ENCODE measurements around the gene BBX. TPM values are rescaled to one million over a fixed set of nuclear protein-coding genes. Genes with fewer than 3 reads are reported as not detected.
A peak's percentile ranks its signal among the peaks of the same experiment; 100 is the strongest.

Gene BBX
- total RNA-seq, 1 experiment from 2014 or later, result 73.2 TPM

DNA sequence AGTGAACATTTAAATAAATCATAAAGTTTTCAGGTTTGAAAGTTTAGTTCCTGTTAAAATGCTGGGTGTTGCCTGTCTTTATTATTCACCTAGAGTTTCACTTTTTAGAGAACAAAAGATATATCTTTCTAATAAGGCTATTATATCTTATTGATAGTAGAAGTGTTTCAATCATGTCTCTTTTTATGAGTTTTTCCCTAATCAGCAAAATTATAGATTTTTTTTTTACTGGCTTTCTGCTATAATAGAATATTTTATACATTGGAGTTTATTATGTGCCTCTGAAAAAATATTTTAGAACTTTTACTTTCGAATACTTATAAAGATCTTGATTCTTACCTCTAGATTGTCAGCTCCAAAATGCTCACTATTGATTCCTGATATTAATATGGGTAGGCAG, 131.5 kb downstream of the BBX start:
- no peaks in the 10 kb centered on the region for H3K27me3 Mint-ChIP-seq (ENCODE audit: insufficient read depth, unreplicated experiment)
- ChIA-PET POLR2A (interaction anchor here (0.6 kb wide), 1 partner anchor 347 kb away, joined by 3 read pairs; no protein-coding TSS in a partner anchor), CTCF (interaction anchor here (0.7 to 1.0 kb wide), 2 partner anchors 53 to 87 kb away, joined by 3 to 4 read pairs; no protein-coding TSS in a partner anchor)
- peaks cover 29% of the 10 kb centered on the region for H3K4me1 Mint-ChIP-seq (ENCODE audit: insufficient read depth, unreplicated experiment)
- peaks cover 5% of the 10 kb centered on the region for H3K36me3 Mint-ChIP-seq (ENCODE audit: insufficient read depth, unreplicated experiment)
- no peak for TF ChIP-seq CTCF (IDR thresholded peaks at IDR 0.05; ENCODE audit: unreplicated experiment)
- H3K27ac Mint-ChIP-seq (ENCODE audit: low read depth, unreplicated experiment), result no peak overlapping the region
- H3K9me3 Mint-ChIP-seq (ENCODE audit: unreplicated experiment), result no peaks in the 10 kb centered on the region
- H3K4me3 Mint-ChIP-seq (ENCODE audit: unreplicated experiment), result no peak overlapping the region
- intact Hi-C loops (cut with micrococcal nuclease), result no loop called here
- no TSS peak for BruUV-seq (replicated peaks)
- no peak for DNase-seq (ENCODE audit: unreplicated experiment)

GRCh38 chr3:107657971-107658370, 135.2 kb downstream of the BBX start:
- intact Hi-C loops (cut with micrococcal nuclease), result no loop called here
- peaks cover 29% of the 10 kb centered on the region for H3K4me1 Mint-ChIP-seq (ENCODE audit: insufficient read depth, unreplicated experiment)
- no peak for TF ChIP-seq CTCF (IDR thresholded peaks at IDR 0.05; ENCODE audit: unreplicated experiment)
- ChIA-PET CTCF (interaction anchor here (0.6 to 10.2 kb wide), 7 partner anchors 15 to 422 kb away, joined by 3 to 119 read pairs (median 3); no protein-coding TSS in a partner anchor), POLR2A (interaction anchor here (0.7 to 1.8 kb wide), 4 partner anchors 15 to 226 kb away, joined by 3 to 8 read pairs (median 4); no protein-coding TSS in a partner anchor)
- BruUV-seq (replicated peaks), result no TSS peak
- H3K36me3 Mint-ChIP-seq (ENCODE audit: insufficient read depth, unreplicated experiment), result no peaks in the 10 kb centered on the region
- no peaks in the 10 kb centered on the region for H3K9me3 Mint-ChIP-seq (ENCODE audit: unreplicated experiment)
- H3K27ac Mint-ChIP-seq (ENCODE audit: low read depth, unreplicated experiment), result no peak overlapping the region
- H3K4me3 Mint-ChIP-seq (ENCODE audit: unreplicated experiment), result no peak overlapping the region
- DNase-seq (ENCODE audit: unreplicated experiment), result peak; percentile 61
- no peaks in the 10 kb centered on the region for H3K27me3 Mint-ChIP-seq (ENCODE audit: insufficient read depth, unreplicated experiment)

- no peaks in the 10 kb centered on the region for H3K27me3 Mint-ChIP-seq (ENCODE audit: insufficient read depth, unreplicated experiment)
- POLR2A ChIA-PET, result interaction anchor here (1.0 to 2.0 kb wide), 4 partner anchors 18 to 61 kb away, joined by 3 to 6 read pairs (median 5); no protein-coding TSS in a partner anchor
- no peaks in the 10 kb centered on the region for H3K36me3 Mint-ChIP-seq (ENCODE audit: insufficient read depth, unreplicated experiment)
Observed at GRCh38 chr3:107660306-107660976, 137.7 kb downstream of the BBX start.

More at GRCh38 chr3:107660306-107660976, 137.7 kb downstream of the BBX start:
- no peak overlapping the region for H3K27ac Mint-ChIP-seq (ENCODE audit: low read depth, unreplicated experiment)
- no peak overlapping the region for H3K4me3 Mint-ChIP-seq (ENCODE audit: unreplicated experiment)
- intact Hi-C loops (cut with micrococcal nuclease), result loop anchor here (1.0 to 10.0 kb wide), 2 partner anchors 81 to 86 kb away; no protein-coding TSS in a partner anchor
- peaks cover 29% of the 10 kb centered on the region for H3K4me1 Mint-ChIP-seq (ENCODE audit: insufficient read depth, unreplicated experiment)
- H3K9me3 Mint-ChIP-seq (ENCODE audit: unreplicated experiment), result no peaks in the 10 kb centered on the region
- no TSS peak for BruUV-seq (replicated peaks)
- peak; percentile 54 for DNase-seq (ENCODE audit: unreplicated experiment)
- TF ChIP-seq CTCF (IDR thresholded peaks at IDR 0.05; ENCODE audit: unreplicated experiment), result peak; percentile 53
- CTCF ChIA-PET, result interaction anchor here (0.5 to 10.2 kb wide), 19 partner anchors 10 to 387 kb away, joined by 3 to 119 read pairs (median 4); no protein-coding TSS in a partner anchor
